ENCODE data around the gene SLC7A7.

Gene SLC7A7

DNA sequence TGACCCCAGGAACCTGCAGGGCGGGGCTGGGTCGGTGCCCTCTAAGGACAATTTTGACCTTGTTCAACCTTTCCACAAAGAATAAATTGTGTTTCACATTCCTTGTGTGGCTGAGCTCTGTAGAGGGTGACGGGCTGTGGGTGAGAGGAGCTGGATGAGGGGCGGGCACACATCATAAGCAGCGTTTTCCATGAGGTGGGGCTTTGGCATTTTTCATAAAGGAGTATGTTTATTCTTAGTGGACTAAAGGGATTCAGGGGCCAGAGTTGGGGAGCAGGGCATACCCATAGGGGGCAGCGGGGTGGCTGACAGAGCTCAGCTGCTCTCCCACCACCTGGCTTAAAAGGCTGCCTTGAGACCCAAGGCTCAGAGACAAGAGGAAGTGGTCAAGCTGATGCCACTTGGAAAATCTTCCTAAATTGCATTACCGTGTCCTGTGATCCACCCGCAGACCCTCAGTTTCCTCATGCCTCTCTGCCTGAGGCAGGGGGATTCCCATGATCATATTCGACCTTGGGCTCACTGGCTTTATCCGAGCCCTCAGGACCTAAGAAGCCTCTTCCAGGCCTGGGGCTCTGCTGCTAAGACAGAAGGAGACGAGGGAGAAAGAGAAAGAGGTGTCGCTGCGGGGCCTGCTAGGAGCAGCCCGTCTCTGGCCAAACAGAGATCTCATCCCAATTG, 32.6 kb upstream of the SLC7A7 start:
- no peak overlapping the region for H3K27ac Mint-ChIP-seq
- no peak overlapping the region for H3K4me3 Mint-ChIP-seq
- no peaks in the 10 kb centered on the region for H3K36me3 Mint-ChIP-seq (ENCODE audit: low read depth)
- H3K27me3 Mint-ChIP-seq (ENCODE audit: low read depth), result peaks cover 5% of the 10 kb centered on the region
- no peaks in the 10 kb centered on the region for H3K9me3 Mint-ChIP-seq
- H3K4me1 Mint-ChIP-seq (ENCODE audit: low read depth), result peaks cover 10% of the 10 kb centered on the region

DNA sequence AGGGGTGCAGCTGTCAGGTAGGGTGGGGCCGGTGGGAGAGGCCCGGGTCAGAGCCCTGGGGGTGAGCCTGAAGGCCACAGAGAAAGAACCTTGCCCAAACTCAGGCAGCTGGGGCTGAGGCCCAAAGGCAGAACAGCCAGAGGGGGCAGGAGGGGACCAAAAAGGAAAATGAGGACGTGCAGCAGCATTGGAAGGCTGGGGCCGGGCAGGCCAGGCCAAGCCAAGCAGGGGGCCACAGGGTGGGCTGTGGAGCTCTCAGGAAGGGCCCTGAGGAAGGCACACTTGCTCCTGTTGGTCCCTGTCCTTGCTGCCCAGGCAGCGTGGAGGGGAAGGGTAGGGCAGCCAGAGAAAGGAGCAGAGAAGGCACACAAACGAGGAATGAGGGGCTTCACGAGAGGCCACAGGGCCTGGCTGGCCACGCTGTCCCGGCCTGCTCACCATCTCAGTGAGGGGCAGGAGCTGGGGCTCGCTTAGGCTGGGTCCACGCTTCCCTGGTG, 31.6 kb upstream of the SLC7A7 start:
- H3K9me3 Mint-ChIP-seq, result no peaks in the 10 kb centered on the region
- H3K4me1 Mint-ChIP-seq (ENCODE audit: low read depth), result peaks cover 9% of the 10 kb centered on the region
- H3K27me3 Mint-ChIP-seq (ENCODE audit: low read depth), result peaks cover 5% of the 10 kb centered on the region
- H3K36me3 Mint-ChIP-seq (ENCODE audit: low read depth), result no peaks in the 10 kb centered on the region
- H3K4me3 Mint-ChIP-seq, result no peak overlapping the region
- no peak overlapping the region for H3K27ac Mint-ChIP-seq

DNA sequence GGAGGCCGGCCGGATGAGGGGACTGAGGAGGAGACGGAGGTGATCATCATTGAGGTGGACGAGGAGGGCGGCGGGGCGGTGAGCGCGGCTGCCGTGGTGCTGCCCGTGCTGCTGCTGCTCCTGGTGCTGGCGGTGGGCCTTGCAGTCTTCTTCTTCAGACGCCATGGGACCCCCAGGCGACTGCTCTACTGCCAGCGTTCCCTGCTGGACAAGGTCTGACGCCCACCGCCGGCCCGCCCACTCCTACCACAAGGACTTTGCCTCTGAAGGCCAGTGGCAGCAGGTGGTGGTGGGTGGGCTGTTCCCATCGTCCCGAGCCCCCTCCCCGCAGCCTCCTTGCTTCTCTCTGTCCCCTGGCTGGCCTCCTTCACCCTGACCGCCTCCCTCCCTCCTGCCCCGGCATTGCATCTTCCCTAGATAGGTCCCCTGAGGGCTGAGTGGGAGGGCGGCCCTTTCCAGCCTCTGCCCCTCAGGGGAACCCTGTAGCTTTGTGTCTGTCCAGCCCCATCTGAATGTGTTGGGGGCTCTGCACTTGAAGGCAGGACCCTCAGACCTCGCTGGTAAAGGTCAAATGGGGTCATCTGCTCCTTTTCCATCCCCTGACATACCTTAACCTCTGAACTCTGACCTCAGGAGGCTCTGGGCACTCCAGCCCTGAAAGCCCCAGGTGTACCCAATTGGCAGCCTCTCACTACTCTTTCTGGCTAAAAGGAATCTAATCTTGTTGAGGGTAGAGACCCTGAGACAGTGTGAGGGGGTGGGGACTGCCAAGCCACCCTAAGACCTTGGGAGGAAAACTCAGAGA, 30.8 kb upstream of the SLC7A7 start:
- Mint-ChIP-seq H3K9me3 (no peaks in the 10 kb centered on the region), H3K27ac (no peak overlapping the region), H3K36me3 (ENCODE audit: low read depth) (no peaks in the 10 kb centered on the region), H3K4me1 (ENCODE audit: low read depth) (peaks cover under 1% of the 10 kb centered on the region), H3K4me3 (no peak overlapping the region), H3K27me3 (ENCODE audit: low read depth) (peaks cover 5% of the 10 kb centered on the region)

DNA sequence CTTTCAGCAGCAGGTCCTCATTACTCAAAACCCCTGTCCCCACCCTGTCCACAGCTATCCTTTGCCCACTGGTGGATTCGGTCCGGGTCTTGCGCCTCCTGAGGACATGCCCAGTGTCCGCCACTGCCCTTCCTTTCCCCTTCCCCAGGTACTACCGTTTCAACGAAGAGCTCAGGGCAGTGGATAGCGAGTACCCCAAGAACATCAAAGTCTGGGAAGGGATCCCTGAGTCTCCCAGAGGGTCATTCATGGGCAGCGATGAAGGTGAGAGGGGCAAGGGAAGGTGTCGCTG, 29.8 kb upstream of the SLC7A7 start:
- H3K9me3 Mint-ChIP-seq, result no peaks in the 10 kb centered on the region
- no peak overlapping the region for H3K4me3 Mint-ChIP-seq
- H3K4me1 Mint-ChIP-seq (ENCODE audit: low read depth), result no peaks in the 10 kb centered on the region
- H3K27ac Mint-ChIP-seq, result no peak overlapping the region
- H3K36me3 Mint-ChIP-seq (ENCODE audit: low read depth), result no peaks in the 10 kb centered on the region
- H3K27me3 Mint-ChIP-seq (ENCODE audit: low read depth), result peaks cover 5% of the 10 kb centered on the region

- H3K4me1 Mint-ChIP-seq (ENCODE audit: low read depth), result no peaks in the 10 kb centered on the region
- peaks cover 5% of the 10 kb centered on the region for H3K27me3 Mint-ChIP-seq (ENCODE audit: low read depth)
Measured at GRCh38 chr14:22844221-22845102, 29.2 kb upstream of the SLC7A7 start.

GRCh38 chr14:22843123-22843925, 28.1 kb upstream of the SLC7A7 start:
- no peak overlapping the region for H3K4me3 Mint-ChIP-seq
- H3K36me3 Mint-ChIP-seq (ENCODE audit: low read depth), result no peaks in the 10 kb centered on the region
- no peaks in the 10 kb centered on the region for H3K4me1 Mint-ChIP-seq (ENCODE audit: low read depth)
- H3K9me3 Mint-ChIP-seq, result no peaks in the 10 kb centered on the region
- no peaks in the 10 kb centered on the region for H3K27me3 Mint-ChIP-seq (ENCODE audit: low read depth)
- no peak overlapping the region for H3K27ac Mint-ChIP-seq

More at GRCh38 chr14:22844221-22845102, 29.2 kb upstream of the SLC7A7 start:
- Mint-ChIP-seq H3K36me3 (ENCODE audit: low read depth) (no peaks in the 10 kb centered on the region), H3K4me3 (no peak overlapping the region), H3K9me3 (no peaks in the 10 kb centered on the region), H3K27ac (no peak overlapping the region)

- Mint-ChIP-seq H3K4me1 (ENCODE audit: low read depth) (no peaks in the 10 kb centered on the region), H3K4me3 (no peak overlapping the region), H3K9me3 (no peaks in the 10 kb centered on the region), H3K36me3 (ENCODE audit: low read depth) (no peaks in the 10 kb centered on the region), H3K27ac (no peak overlapping the region), H3K27me3 (ENCODE audit: low read depth) (peaks cover 8% of the 10 kb centered on the region)
Measured at GRCh38 chr14:22842211-22843122, 27.2 kb upstream of the SLC7A7 start.

- H3K27me3 Mint-ChIP-seq (ENCODE audit: low read depth), result peaks cover 13% of the 10 kb centered on the region
- peaks cover 3% of the 10 kb centered on the region for H3K36me3 Mint-ChIP-seq (ENCODE audit: low read depth)
- H3K4me1 Mint-ChIP-seq (ENCODE audit: low read depth), result peaks cover 3% of the 10 kb centered on the region
- H3K4me3 Mint-ChIP-seq, result no peak overlapping the region
- H3K9me3 Mint-ChIP-seq, result no peaks in the 10 kb centered on the region
- no peak overlapping the region for H3K27ac Mint-ChIP-seq
Measured at GRCh38 chr14:22841769-22842168, 26.5 kb upstream of the SLC7A7 start.

GRCh38 chr14:22841311-22841710, 26.1 kb upstream of the SLC7A7 start:
- H3K4me1 Mint-ChIP-seq (ENCODE audit: low read depth), result peaks cover 3% of the 10 kb centered on the region
- no peak overlapping the region for H3K4me3 Mint-ChIP-seq
- no peak overlapping the region for H3K27ac Mint-ChIP-seq
- no peaks in the 10 kb centered on the region for H3K9me3 Mint-ChIP-seq
- H3K27me3 Mint-ChIP-seq (ENCODE audit: low read depth), result peaks cover 16% of the 10 kb centered on the region
- H3K36me3 Mint-ChIP-seq (ENCODE audit: low read depth), result peaks cover 4% of the 10 kb centered on the region

DNA sequence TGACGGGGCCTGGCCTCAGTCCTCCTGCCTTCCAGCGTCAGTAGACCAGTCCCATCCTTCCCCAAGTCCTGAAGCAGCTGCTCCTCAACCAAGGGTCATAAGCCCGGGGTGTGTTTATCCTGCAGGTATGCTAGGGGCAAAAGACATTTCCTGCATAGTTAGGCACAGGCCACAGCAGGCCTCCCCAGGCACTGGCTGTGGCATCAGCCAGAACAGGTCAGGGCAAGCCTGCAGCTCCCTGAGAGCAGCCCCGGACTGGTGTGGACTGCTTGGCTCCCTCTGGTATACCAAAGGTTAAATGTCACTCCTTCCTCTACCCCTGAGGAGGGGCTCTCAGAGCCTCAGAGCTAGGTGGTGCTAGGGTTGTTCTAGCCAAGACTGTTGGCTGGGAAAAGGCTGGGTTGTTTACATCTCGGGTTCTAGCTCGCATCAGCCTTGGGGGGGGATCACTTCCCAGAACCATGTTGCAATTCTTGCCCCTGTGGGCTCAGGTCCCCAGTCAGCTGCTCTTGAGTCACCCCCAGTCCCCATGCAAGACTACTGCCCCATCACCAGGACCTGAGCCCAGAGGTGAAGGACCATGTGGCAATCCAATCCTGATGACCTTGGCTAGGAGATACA, 24.0 kb upstream of the SLC7A7 start:
- peaks cover 17% of the 10 kb centered on the region for H3K36me3 Mint-ChIP-seq (ENCODE audit: low read depth)
- H3K4me1 Mint-ChIP-seq (ENCODE audit: low read depth), result peaks cover 3% of the 10 kb centered on the region
- no peak overlapping the region for H3K4me3 Mint-ChIP-seq
- no peak overlapping the region for H3K27ac Mint-ChIP-seq
- peaks cover 24% of the 10 kb centered on the region for H3K27me3 Mint-ChIP-seq (ENCODE audit: low read depth)
- no peaks in the 10 kb centered on the region for H3K9me3 Mint-ChIP-seq

- Mint-ChIP-seq H3K36me3 (ENCODE audit: low read depth) (peaks cover 18% of the 10 kb centered on the region), H3K27me3 (ENCODE audit: low read depth) (peaks cover 24% of the 10 kb centered on the region), H3K4me1 (ENCODE audit: low read depth) (peaks cover 3% of the 10 kb centered on the region), H3K4me3 (no peak overlapping the region), H3K9me3 (no peaks in the 10 kb centered on the region), H3K27ac (no peak overlapping the region)
Measured at GRCh38 chr14:22838631-22839041, 23.4 kb upstream of the SLC7A7 start.

DNA sequence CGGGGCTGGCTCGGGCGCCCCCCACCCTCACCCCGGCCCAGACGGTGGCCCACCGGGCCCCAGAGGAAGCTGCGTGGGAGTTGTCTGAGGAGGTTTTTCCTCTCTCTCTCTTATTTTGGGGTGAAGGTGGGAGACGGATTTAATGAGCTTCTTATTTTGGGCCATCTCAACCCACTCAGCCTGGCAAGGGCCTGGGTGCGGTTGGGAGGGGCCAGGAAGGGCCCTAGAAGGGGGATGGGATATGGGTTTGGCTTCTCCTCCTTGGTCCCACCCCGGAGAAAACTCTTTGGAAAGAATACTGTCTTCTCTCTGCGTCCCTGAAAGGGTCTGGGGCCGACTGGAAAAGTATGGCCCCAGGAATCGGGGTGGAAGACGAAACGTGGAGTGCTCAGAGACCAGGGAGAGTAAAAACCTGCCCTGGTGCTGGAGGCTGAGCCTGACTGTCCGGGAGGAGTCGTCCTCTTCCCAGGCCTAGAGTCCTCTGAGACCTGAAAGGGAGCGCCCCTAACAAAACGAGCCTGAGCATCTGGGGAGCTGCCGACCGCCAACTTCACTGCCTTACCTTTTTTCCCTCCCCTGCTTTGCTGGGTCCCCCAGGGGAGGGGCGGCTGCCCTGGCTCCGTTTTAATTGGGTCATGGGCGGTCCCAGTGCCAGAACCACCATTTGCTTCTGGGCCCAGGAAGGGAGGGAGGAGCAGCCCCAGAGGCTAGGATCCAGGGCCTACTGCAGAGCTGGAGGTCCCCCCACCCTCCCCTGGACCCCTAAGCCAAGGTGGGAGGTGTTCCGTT, 22.7 kb upstream of the SLC7A7 start:
- peaks cover 3% of the 10 kb centered on the region for H3K4me1 Mint-ChIP-seq (ENCODE audit: low read depth)

More for the DNA sequence above, 22.7 kb upstream of the SLC7A7 start:
- no peak overlapping the region for H3K4me3 Mint-ChIP-seq
- no peak overlapping the region for H3K27ac Mint-ChIP-seq
- H3K9me3 Mint-ChIP-seq, result no peaks in the 10 kb centered on the region
- peaks cover 24% of the 10 kb centered on the region for H3K27me3 Mint-ChIP-seq (ENCODE audit: low read depth)
- H3K36me3 Mint-ChIP-seq (ENCODE audit: low read depth), result peaks cover 22% of the 10 kb centered on the region
